Epithelial cell of prostate (primary cell): ENCODE results near the gene KLK15.

Experiments
- DNase-seq: peaks from one replicate; pipeline ENCODE4 v3.0.0-alpha.2; 2011; ENCODE audit warnings: low read depth, low spot score
- H3K27ac ChIP-seq: fragments of 450-650 bp; 2 replicates; pipeline ENCODE4 v1.5.1; 2017; ENCODE audit warnings: mild to moderate bottlenecking

The KLK15 gene, protein sequence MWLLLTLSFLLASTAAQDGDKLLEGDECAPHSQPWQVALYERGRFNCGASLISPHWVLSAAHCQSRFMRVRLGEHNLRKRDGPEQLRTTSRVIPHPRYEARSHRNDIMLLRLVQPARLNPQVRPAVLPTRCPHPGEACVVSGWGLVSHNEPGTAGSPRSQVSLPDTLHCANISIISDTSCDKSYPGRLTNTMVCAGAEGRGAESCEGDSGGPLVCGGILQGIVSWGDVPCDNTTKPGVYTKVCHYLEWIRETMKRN

GRCh38 chr19:50833117-50833801 lies at the start of gene KLK15:
Gene KLK15 (minus strand): TSS chr19:50833574. CDS start chr19:50831492, 2,082 bp downstream.
- DNase-seq, result no peak

GRCh38 chr19:50882188-50882587 lies 48.8 kb upstream of the KLK15 start:
- H3K27ac ChIP-seq, result no peak overlapping the region
- no peak for DNase-seq

More at GRCh38 chr19:50833117-50833801, at the start of gene KLK15:
- H3K27ac ChIP-seq, result no peak within 1 kb of the TSS

- H3K27ac ChIP-seq, result no peak overlapping the region
- DNase-seq, result no peak
Observed at GRCh38 chr19:50880241-50880640, 46.9 kb upstream of the KLK15 start.

GRCh38 chr19:50878851-50879250 lies 45.5 kb upstream of the KLK15 start:
- no peak for DNase-seq
- no peak overlapping the region for H3K27ac ChIP-seq

- no peak for DNase-seq
- no peak overlapping the region for H3K27ac ChIP-seq
Observed at GRCh38 chr19:50877338-50877737, 44.0 kb upstream of the KLK15 start.

- no peak for DNase-seq
- no peak overlapping the region for H3K27ac ChIP-seq
Observed at GRCh38 chr19:50876456-50876855, 43.1 kb upstream of the KLK15 start.

DNA sequence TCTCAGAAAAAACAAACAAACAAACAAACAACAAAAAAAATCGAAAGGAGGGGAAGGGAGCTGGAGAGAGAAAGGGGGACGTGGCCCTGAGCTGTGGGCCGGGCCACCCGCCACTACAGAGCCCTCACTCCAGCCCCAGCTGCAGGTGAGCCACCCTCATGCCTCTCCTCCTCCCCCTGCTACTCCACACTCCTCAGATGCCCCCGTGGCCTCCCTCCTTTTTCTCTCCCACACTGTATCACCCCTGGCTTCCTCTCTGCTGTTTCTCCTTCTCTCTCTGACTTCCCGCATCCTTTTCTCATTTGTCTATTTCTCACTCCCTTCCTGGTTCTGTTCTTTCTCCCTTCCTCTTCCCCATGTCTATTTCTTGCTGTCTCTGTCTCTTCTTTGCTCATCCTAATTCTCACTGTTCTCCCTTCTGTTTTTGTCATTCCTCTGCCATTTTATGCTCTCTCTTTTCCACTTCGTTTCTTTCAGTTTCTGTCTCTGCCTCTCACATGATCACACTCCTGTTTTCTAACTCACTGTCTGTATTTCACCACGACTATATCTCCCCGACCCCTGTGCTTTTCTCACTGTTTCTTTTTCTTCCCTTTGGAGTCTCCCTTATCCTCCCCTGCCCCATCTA lies 42.5 kb upstream of the KLK15 start:
- no peak overlapping the region for H3K27ac ChIP-seq
- no peak for DNase-seq

DNA sequence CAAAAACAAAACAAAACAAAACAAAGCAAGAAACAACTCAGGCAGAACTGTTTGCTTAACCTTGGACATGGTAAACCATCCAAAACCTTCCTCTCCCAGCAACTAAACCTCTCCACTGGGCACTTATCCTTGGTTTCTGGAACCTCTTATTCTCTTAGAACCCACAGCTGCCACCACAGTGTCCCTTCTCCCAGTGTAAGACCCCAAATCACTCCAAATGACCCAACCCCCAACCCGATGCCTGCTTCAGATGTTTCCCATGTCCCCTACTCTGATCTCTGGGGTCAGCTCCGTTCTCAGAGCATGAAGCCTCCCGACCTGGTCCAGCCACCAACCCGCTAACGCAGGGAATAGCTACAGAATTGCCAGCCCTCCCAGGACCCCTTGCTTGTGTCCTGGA lies 40.8 kb upstream of the KLK15 start:
- H3K27ac ChIP-seq, result no peak overlapping the region
- no peak for DNase-seq

- no peak within 1 kb of the TSS for H3K27ac ChIP-seq
- no peak for DNase-seq
Observed at GRCh38 chr19:50873056-50873455, 39.7 kb upstream of the KLK15 start, which contains the start of gene KLK2. Gene KLK2 (plus strand): TSS chr19:50873439. CDS start chr19:50873474, 35 bp downstream.

GRCh38 chr19:50870417-50871089 lies 37.2 kb upstream of the KLK15 start:
- no peak for DNase-seq
- H3K27ac ChIP-seq, result no peak overlapping the region

DNA sequence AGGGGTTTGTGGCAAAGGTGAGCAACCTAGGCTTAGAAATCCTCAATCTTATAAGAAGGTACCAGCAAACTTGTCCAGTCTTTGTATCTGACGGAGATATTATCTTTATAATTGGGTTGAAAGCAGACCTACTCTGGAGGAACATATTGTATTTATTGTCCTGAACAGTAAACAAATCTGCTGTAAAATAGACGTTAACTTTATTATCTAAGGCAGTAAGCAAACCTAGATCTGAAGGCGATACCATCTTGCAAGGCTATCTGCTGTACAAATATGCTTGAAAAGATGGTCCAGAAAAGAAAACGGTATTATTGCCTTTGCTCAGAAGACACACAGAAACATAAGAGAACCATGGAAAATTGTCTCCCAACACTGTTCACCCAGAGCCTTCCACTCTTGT lies 36.1 kb upstream of the KLK15 start:
- no peak overlapping the region for H3K27ac ChIP-seq
- DNase-seq, result no peak

DNA sequence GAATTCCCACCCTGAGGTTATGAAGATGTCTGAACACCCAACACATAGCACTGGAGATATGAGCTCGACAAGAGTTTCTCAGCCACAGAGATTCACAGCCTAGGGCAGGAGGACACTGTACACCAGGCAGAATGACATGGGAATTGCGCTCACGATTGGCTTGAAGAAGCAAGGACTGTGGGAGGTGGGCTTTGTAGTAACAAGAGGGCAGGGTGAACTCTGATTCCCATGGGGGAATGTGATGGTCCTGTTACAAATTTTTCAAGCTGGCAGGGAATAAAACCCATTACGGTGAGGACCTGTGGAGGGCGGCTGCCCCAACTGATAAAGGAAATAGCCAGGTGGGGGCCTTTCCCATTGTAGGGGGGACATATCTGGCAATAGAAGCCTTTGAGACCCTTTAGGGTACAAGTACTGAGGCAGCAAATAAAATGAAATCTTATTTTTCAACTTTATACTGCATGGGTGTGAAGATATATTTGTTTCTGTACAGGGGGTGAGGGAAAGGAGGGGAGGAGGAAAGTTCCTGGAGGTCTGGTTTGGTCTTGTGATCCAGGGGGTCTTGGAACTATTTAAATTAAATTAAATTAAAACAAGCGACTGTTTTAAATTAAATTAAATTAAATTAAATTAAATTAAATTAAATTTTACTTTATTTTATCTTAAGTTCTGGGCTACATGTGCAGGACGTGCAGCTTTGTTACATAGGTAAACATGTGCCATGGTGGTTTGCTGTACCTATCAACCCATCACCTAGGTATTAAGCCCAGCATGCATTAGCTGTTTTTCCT lies 28.3 kb upstream of the KLK15 start:
- no peak for DNase-seq
- no peak overlapping the region for H3K27ac ChIP-seq

GRCh38 chr19:50861010-50861409 lies 27.6 kb upstream of the KLK15 start:
- DNase-seq, result no peak
- H3K27ac ChIP-seq, result no peak overlapping the region

DNA sequence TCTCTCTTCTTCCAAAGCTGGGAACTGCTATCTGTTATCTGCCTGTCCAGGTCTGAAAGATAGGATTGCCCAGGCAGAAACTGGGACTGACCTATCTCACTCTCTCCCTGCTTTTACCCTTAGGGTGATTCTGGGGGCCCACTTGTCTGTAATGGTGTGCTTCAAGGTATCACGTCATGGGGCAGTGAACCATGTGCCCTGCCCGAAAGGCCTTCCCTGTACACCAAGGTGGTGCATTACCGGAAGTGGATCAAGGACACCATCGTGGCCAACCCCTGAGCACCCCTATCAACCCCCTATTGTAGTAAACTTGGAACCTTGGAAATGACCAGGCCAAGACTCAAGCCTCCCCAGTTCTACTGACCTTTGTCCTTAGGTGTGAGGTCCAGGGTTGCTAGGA lies 26.5 kb upstream of the KLK15 start:
- no peak overlapping the region for H3K27ac ChIP-seq
- no peak for DNase-seq

DNA sequence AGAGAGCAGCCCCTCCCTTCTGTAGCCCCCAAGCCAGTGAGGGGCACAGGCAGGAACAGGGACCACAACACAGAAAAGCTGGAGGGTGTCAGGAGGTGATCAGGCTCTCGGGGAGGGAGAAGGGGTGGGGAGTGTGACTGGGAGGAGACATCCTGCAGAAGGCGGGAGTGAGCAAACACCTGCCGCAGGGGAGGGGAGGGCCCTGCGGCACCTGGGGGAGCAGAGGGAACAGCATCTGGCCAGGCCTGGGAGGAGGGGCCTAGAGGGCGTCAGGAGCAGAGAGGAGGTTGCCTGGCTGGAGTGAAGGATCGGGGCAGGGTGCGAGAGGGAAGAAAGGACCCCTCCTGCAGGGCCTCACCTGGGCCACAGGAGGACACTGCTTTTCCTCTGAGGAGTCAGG lies 25.5 kb upstream of the KLK15 start:
- H3K27ac ChIP-seq, result no peak overlapping the region
- DNase-seq, result no peak

DNA sequence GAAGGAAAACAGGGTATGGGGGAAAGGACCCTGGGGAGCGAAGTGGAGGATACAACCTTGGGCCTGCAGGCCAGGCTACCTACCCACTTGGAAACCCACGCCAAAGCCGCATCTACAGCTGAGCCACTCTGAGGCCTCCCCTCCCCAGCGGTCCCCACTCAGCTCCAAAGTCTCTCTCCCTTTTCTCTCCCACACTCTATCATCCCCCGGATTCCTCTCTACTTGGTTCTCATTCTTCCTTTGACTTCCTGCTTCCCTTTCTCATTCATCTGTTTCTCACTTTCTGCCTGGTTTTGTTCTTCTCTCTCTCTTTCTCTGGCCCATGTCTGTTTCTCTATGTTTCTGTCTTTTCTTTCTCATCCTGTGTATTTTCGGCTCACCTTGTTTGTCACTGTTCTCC lies 24.0 kb upstream of the KLK15 start:
- no peak for DNase-seq
- H3K27ac ChIP-seq, result no peak overlapping the region

- no peak within 1 kb of the TSS for H3K27ac ChIP-seq
- no peak for DNase-seq
Observed at GRCh38 chr19:50854636-50855410, 21.4 kb upstream of the KLK15 start, which contains the start of gene KLK3. Gene KLK3 (plus strand): TSS chr19:50854915. CDS start chr19:50854956, 41 bp downstream.

- H3K27ac ChIP-seq, result no peak overlapping the region
- no peak for DNase-seq
Observed at GRCh38 chr19:50851620-50852019, 18.2 kb upstream of the KLK15 start.

DNA sequence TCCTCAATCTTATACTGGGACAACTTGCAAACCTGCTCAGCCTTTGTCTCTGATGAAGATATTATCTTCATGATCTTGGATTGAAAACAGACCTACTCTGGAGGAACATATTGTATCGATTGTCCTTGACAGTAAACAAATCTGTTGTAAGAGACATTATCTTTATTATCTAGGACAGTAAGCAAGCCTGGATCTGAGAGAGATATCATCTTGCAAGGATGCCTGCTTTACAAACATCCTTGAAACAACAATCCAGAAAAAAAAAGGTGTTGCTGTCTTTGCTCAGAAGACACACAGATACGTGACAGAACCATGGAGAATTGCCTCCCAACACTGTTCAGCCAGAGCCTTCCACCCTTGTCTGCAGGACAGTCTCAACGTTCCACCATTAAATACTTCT lies 17.4 kb upstream of the KLK15 start:
- H3K27ac ChIP-seq, result no peak overlapping the region
- DNase-seq, result no peak
